22Rv1 (cell line): ENCODE results near the gene FCRL2.

Experiments
- ZFX ChIP-seq: fragments of 450-650 bp; IDR thresholded peaks from 2 replicates; pipeline ENCODE4 v1.6.1; 2017; ENCODE audit warnings: antibody characterized with exemption, borderline replicate concordance
- TF ChIP-seq, protein P1 (sequence below): fragments of 450-650 bp; IDR thresholded peaks from 2 replicates; pipeline ENCODE4 v1.5.1; 2017; ENCODE audit warnings: mild to moderate bottlenecking

DNA sequence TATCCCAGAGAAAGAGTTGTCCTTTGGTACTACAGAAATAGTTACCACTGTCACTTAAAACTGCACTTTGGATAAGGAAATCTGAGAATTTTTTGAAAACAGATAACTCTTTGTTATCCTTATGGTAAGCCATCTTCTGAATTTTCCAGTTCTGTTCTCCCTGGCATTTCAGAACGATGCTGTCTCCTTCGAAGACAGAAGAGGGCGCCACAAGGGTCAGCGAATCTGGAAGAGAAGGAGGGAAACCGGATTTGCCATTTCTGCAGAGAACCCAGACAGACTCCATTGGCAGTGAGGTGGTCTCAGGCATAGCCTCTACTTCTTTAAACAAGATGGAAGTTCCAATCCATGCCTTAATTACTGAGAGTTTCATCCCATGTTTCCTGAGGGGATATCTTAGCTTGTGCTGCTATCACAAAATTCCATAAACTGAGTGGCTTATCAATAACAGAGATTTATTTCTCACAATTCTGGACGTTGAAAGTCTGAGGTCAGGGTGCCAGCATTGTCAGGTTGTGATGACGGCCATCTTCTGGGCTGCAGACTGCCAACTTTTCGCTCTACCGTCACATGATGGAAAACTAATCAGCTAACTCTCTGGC is 6.4 kb downstream of the FCRL2 start:
- TF ChIP-seq, protein P1, sequence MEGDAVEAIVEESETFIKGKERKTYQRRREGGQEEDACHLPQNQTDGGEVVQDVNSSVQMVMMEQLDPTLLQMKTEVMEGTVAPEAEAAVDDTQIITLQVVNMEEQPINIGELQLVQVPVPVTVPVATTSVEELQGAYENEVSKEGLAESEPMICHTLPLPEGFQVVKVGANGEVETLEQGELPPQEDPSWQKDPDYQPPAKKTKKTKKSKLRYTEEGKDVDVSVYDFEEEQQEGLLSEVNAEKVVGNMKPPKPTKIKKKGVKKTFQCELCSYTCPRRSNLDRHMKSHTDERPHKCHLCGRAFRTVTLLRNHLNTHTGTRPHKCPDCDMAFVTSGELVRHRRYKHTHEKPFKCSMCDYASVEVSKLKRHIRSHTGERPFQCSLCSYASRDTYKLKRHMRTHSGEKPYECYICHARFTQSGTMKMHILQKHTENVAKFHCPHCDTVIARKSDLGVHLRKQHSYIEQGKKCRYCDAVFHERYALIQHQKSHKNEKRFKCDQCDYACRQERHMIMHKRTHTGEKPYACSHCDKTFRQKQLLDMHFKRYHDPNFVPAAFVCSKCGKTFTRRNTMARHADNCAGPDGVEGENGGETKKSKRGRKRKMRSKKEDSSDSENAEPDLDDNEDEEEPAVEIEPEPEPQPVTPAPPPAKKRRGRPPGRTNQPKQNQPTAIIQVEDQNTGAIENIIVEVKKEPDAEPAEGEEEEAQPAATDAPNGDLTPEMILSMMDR, result peak; percentile 67
- no peak for TF ChIP-seq ZFX
